ENCODE data around the gene CPTP. TPM values are rescaled to one million over a fixed set of nuclear protein-coding genes. Genes with fewer than 3 reads are reported as not detected.

The CPTP gene
- total and polyA plus RNA-seq, 2 of the 13 experiments (the other 11 are each of a cell fraction or from before 2014, with no cell fraction given), result 5.5 to 9.3 TPM

GRCh38 chr1:1307923-1308755, 16.5 kb upstream of the CPTP start, which contains the start of the genes ACAP3 and PUSL1 (continued):
- TF ChIP-seq PHF8 (CRISPR knock-in tag; IDR thresholded peaks at IDR 0.05) (peak; percentile 83), ETV5 (CRISPR knock-in tag; IDR thresholded peaks at IDR 0.05; ENCODE audit: borderline replicate concordance) (peak; percentile 92), ZNF883 (CRISPR knock-in tag; IDR thresholded peaks at IDR 0.05; ENCODE audit: not compliant biosample characterization) (no peak), POLR2G (IDR thresholded peaks at IDR 0.05; ENCODE audit: low read depth, low read length) (peak; percentile 59; the same call in 1 of the 2 replicates), SALL1 (CRISPR knock-in tag; IDR thresholded peaks at IDR 0.05) (peak; percentile 53), ZFP82 (CRISPR knock-in tag; IDR thresholded peaks at IDR 0.05; ENCODE audit: borderline replicate concordance) (peak; percentile 53; the same call in 1 of the 2 replicates), ZNF496 (CRISPR knock-in tag; IDR thresholded peaks at IDR 0.05; ENCODE audit: insufficient replicate concordance) (no peak), ZNF256 (CRISPR knock-in tag; conservative IDR thresholded peaks at IDR 0.05) (no peak), ZNF782 (CRISPR knock-in tag; IDR thresholded peaks at IDR 0.05; ENCODE audit: borderline replicate concordance) (0 out of 2 replicates have a peak, but pooled peaks have one; percentile 61), REPIN1 (CRISPR knock-in tag; IDR thresholded peaks at IDR 0.05; ENCODE audit: borderline replicate concordance, low read depth) (peak; percentile 55; the same call in 1 of the 2 replicates), AGO2 (optimal IDR thresholded peaks at IDR 0.05; ENCODE audit: low read depth, low read length) (peak; percentile 11), CHD2 (IDR thresholded peaks at IDR 0.05; ENCODE audit: low read depth, low read length) (peak; percentile 73; the same call in 1 of the 2 replicates), ZNF574 (CRISPR knock-in tag; IDR thresholded peaks at IDR 0.05) (peak; percentile 86), ZNF770 (CRISPR knock-in tag; IDR thresholded peaks at IDR 0.05) (0 out of 2 replicates have a peak, but pooled peaks have one; percentile 23), ZNF724P (CRISPR knock-in tag; IDR thresholded peaks at IDR 0.05; ENCODE audit: borderline replicate concordance) (peak; percentile 58; the same call in 1 of the 2 replicates), NR0B2 (CRISPR knock-in tag; IDR thresholded peaks at IDR 0.05) (peak; percentile 10; the same call in 1 of the 2 replicates), GATAD1 (CRISPR knock-in tag; IDR thresholded peaks at IDR 0.05) (peak; percentile 54), NFIC (IDR thresholded peaks at IDR 0.05; ENCODE audit: low read length) (no peak)
- TF ChIP-seq, protein P1, sequence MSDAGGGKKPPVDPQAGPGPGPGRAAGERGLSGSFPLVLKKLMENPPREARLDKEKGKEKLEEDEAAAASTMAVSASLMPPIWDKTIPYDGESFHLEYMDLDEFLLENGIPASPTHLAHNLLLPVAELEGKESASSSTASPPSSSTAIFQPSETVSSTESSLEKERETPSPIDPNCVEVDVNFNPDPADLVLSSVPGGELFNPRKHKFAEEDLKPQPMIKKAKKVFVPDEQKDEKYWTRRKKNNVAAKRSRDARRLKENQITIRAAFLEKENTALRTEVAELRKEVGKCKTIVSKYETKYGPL (CRISPR knock-in tag; IDR thresholded peaks at IDR 0.05), result no peak; the same call in 1 of the 2 replicates
- TF ChIP-seq, protein P2, sequence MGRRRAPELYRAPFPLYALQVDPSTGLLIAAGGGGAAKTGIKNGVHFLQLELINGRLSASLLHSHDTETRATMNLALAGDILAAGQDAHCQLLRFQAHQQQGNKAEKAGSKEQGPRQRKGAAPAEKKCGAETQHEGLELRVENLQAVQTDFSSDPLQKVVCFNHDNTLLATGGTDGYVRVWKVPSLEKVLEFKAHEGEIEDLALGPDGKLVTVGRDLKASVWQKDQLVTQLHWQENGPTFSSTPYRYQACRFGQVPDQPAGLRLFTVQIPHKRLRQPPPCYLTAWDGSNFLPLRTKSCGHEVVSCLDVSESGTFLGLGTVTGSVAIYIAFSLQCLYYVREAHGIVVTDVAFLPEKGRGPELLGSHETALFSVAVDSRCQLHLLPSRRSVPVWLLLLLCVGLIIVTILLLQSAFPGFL (CRISPR knock-in tag; IDR thresholded peaks at IDR 0.05), result no peak
